PC-9 (cell line): ENCODE data around the gene EGFLAM.

ENCODE experiments used
- CTCF ChIP-seq: fragments of 200-600 bp; sonication (generic); conservative IDR thresholded peaks from 2 replicates; pipeline ENCODE4 v1.6.1; 2017; ENCODE audit warnings: mixed run types, antibody characterized with exemption, mild to moderate bottlenecking, moderate library complexity
- EZH2 ChIP-seq: fragments of 200-600 bp; sonication (generic); IDR thresholded peaks from 2 replicates; pipeline ENCODE4 v1.8.0; 2017; ENCODE audit warnings: antibody characterized with exemption, low read depth

GRCh38 chr5:38249301-38249700 is 9.1 kb upstream of the EGFLAM start:
- no peak for TF ChIP-seq CTCF
- no peak for TF ChIP-seq EZH2
